Lower leg skin (tissue), 3 donors: ENCODE results near the gene MRPL39.

Source experiments
- CTCF ChIP-seq, 3 donors: fragments of 450-650 bp; IDR thresholded peaks; one replicate each; pipeline ENCODE4 v1.5.1; 2016; ENCODE audit warnings: antibody characterized with exemption in 3 of 3, mild to moderate bottlenecking in 3 of 3, moderate library complexity in 2 of 3
- POLR2A ChIP-seq, 2 donors: fragments of 450-650 bp; IDR thresholded peaks; one replicate each; pipeline ENCODE4 v1.6.1; 2016 to 2017; ENCODE audit warnings: antibody characterized with exemption in 2 of 2, mild to moderate bottlenecking in 1 of 2, moderate library complexity in 1 of 2

GRCh38 chr21:25579226-25580013 is 27.9 kb downstream of the MRPL39 start:
- TF ChIP-seq CTCF (IDR thresholded peaks at IDR 0.05) (no peak), POLR2A (IDR thresholded peaks at IDR 0.05) (no peak)
